GM12878 (cell line): Measurements from ENCODE around the gene ARTN. TPM values are rescaled to one million over a fixed set of nuclear protein-coding genes. Genes with fewer than 3 reads are reported as not detected.

Experiments used
- ATAC-seq: fragments of 200-7000 bp; cut with Tn5 transposase; 3 replicates; pipeline ENCODE4 v1.9.1; 2020; ENCODE audit warnings: mild to moderate bottlenecking, moderate library complexity
- BruUV-seq: library from RNA; stranded (reverse); fragments of 400-500 nt; replicated peaks from 2 replicates; lab custom pipeline; 2021; lab: Mats Ljungman, UMichigan
- CTCF ChIA-PET: fragments of 300-600 bp; sonication (Branson Sonifier 250); formaldehyde crosslinking; extraction: SDS; loops from one replicate; lab custom pipeline; 2021; ENCODE audit warnings: inconsistent platforms; lab: Yijun Ruan, JAX
- POLR2A ChIA-PET: fragments of 350-600 bp; formaldehyde crosslinking; extraction: SDS; loops from one replicate; lab custom pipeline; 2021; ENCODE audit warnings: inconsistent platforms; lab: Charles Lee
- RAD21 ChIA-PET: fragments of 300-600 bp; sonication (Branson Sonifier 250); formaldehyde crosslinking; loops from one replicate; lab custom pipeline; 2023; ENCODE audit warnings: antibody characterized with exemption; ENCODE audit not compliant: unreplicated experiment; lab: Charles Lee
- SMC1A ChIA-PET: fragments of 300-600 bp; sonication (Branson Sonifier 250); formaldehyde crosslinking; loops from one replicate; lab custom pipeline; 2023; ENCODE audit not compliant: unreplicated experiment, uncharacterized antibody; lab: Charles Lee
- DNase-seq: peaks from one replicate; pipeline ENCODE4 v3.0.0-alpha.2; 2011; ENCODE audit warnings: low read depth, low spot score
- FAIRE-seq: peaks from 3 replicates; lab custom pipeline; 2011; peaks lifted over from hg19 to GRCh38; lab: Jason Lieb, UNC
- H2AFZ ChIP-seq: 2 replicates; pipeline ENCODE4 v1.6.0; 2011; ENCODE audit warnings: low read depth, low read length, control low read depth; ENCODE audit not compliant: control insufficient read depth
- H3K27ac ChIP-seq: 2 replicates; pipeline ENCODE4 v1.5.1; 2011; ENCODE audit warnings: control low read depth; ENCODE audit not compliant: control insufficient read depth, insufficient read depth
- H3K27me3 ChIP-seq, 2 experiments: replicated peaks in 1 of 2; 2 replicates each; pipeline versions ENCODE4 v1.6.0 to v1.6.1; 2011; ENCODE audit warnings: low read length in 1 of 2; ENCODE audit not compliant: control insufficient read depth in 2 of 2, insufficient read depth in 2 of 2
- H3K36me3 ChIP-seq, 2 experiments: 2 replicates each; pipeline ENCODE4 v1.5.1; 2011; ENCODE audit warnings: low read length in 1 of 2; ENCODE audit not compliant: control insufficient read depth in 2 of 2, insufficient read depth in 2 of 2
- H3K4me1 ChIP-seq: 2 replicates; pipeline ENCODE4 v1.6.1; 2011; ENCODE audit warnings: mild to moderate bottlenecking, low read length, moderate library complexity, mixed read lengths; ENCODE audit not compliant: control insufficient read depth, insufficient read depth
- H3K4me2 ChIP-seq: 2 replicates; pipeline ENCODE4 v1.6.0; 2011; ENCODE audit warnings: control low read depth; ENCODE audit not compliant: control insufficient read depth, insufficient read depth
- H3K4me3 ChIP-seq: fragments of 200-600 bp; sonication (generic); 2 replicates; pipeline ENCODE4 v1.5.1; 2016
- H3K79me2 ChIP-seq: 2 replicates; pipeline ENCODE4 v1.6.0; 2011; ENCODE audit warnings: low read length; ENCODE audit not compliant: control insufficient read depth, insufficient read depth
- H3K9ac ChIP-seq: 2 replicates; pipeline ENCODE4 v1.8.0; 2011; ENCODE audit warnings: low read length, control low read depth, mixed read lengths; ENCODE audit not compliant: control insufficient read depth, insufficient read depth
- H3K9me3 ChIP-seq: replicated peaks from 3 replicates; pipeline ENCODE4 v1.5.1; 2011; ENCODE audit warnings: mild to moderate bottlenecking, low read length; ENCODE audit not compliant: control insufficient read depth, insufficient read depth
- H4K20me1 ChIP-seq: 2 replicates; pipeline ENCODE4 v1.6.0; 2011; ENCODE audit not compliant: control insufficient read depth, insufficient read depth
- BCLAF1 ChIP-seq: fragments of 450-650 bp; IDR thresholded peaks from 2 replicates; pipeline ENCODE4 v1.6.1; 2017; ENCODE audit warnings: antibody characterized with exemption, mild to moderate bottlenecking, moderate library complexity
- EED ChIP-seq: sonication (generic); IDR thresholded peaks from 2 replicates; pipeline ENCODE4 v1.6.1; 2016; ENCODE audit warnings: antibody characterized with exemption, low read depth
- ESRRA ChIP-seq: IDR thresholded peaks from 2 replicates; pipeline ENCODE4 v1.6.1; 2012; ENCODE audit warnings: mild to moderate bottlenecking, low read length, improper control_type of control experiment
- HDGF ChIP-seq: fragments of 450-650 bp; IDR thresholded peaks from 2 replicates; pipeline ENCODE4 v1.6.1; 2016; ENCODE audit warnings: antibody characterized with exemption
- MAX ChIP-seq: IDR thresholded peaks from 2 replicates; pipeline ENCODE4 v1.6.1; 2012; ENCODE audit warnings: low read depth, low read length, improper control_type of control experiment
- MEF2B ChIP-seq: fragments of 450-650 bp; IDR thresholded peaks from 2 replicates; pipeline ENCODE4 v1.6.1; 2018; ENCODE audit warnings: mild to moderate bottlenecking, moderate library complexity; ENCODE audit not compliant: partially characterized antibody, poor library complexity, severe bottlenecking
- MXI1 ChIP-seq: fragments of 150-350 bp; IDR thresholded peaks from 2 replicates; pipeline ENCODE4 v1.6.1; 2011; ENCODE audit warnings: low read depth, mild to moderate bottlenecking, inconsistent platforms, low read length, improper control_type of control experiment
- POLR2AphosphoS2 ChIP-seq: IDR thresholded peaks from 2 replicates; pipeline ENCODE4 v1.6.1; 2011; ENCODE audit warnings: low read depth, mild to moderate bottlenecking, low read length, improper control_type of control experiment, moderate library complexity
- RUNX3 ChIP-seq: IDR thresholded peaks from 2 replicates; pipeline ENCODE4 v1.6.1; 2012; ENCODE audit warnings: low read length, inconsistent platforms
- SP1 ChIP-seq: IDR thresholded peaks from one replicate; pipeline ENCODE4 v1.6.1; 2011; ENCODE audit warnings: low read depth, low read length
- SREBF2 ChIP-seq: IDR thresholded peaks from 2 replicates; pipeline ENCODE4 v1.6.1; 2012; ENCODE audit warnings: mild to moderate bottlenecking, low read length
- TAF1 ChIP-seq: IDR thresholded peaks from 2 replicates; pipeline ENCODE4 v1.6.1; 2011; ENCODE audit warnings: mild to moderate bottlenecking, low read depth, low read length, borderline replicate concordance
- TBL1XR1 ChIP-seq: IDR thresholded peaks from 2 replicates; pipeline ENCODE4 v1.6.1; 2012; ENCODE audit warnings: low read depth, low read length, improper control_type of control experiment
- TCF12 ChIP-seq: IDR thresholded peaks from 2 replicates; pipeline ENCODE4 v1.6.1; 2011; ENCODE audit warnings: low read depth, mild to moderate bottlenecking, low read length
- TCF7 ChIP-seq: IDR thresholded peaks from 2 replicates; pipeline ENCODE4 v1.6.1; 2014; ENCODE audit warnings: antibody characterized with exemption, borderline replicate concordance
- ZNF274 ChIP-seq: IDR thresholded peaks from one replicate; pipeline ENCODE4 v1.8.0; 2011; ENCODE audit not compliant: insufficient read length, insufficient read depth
- ZSCAN29 ChIP-seq: fragments of 450-650 bp; IDR thresholded peaks from 2 replicates; pipeline ENCODE4 v1.6.1; 2017; ENCODE audit warnings: mild to moderate bottlenecking, moderate library complexity
- WGBS: methylation state at CpG from one replicate; pipeline ENCODE4 v1.1.6; 2016; ENCODE audit warnings: low lambda C conversion rate; ENCODE audit not compliant: insufficient replicate concordance, insufficient coverage; ENCODE audit errors: missing lambda C conversion rate; 5-methylcytosine and 5-hydroxymethylcytosine counted together
- in situ Hi-C: fragments of 300-500 bp; cut with MboI; formaldehyde crosslinking; loops from 9 replicates; pipeline ENCODE4 v1.14.3; 2018; ENCODE audit warnings: mixed read lengths
- intact Hi-C: fragments of 100-400 bp; cut with micrococcal nuclease; formaldehyde crosslinking; loops from one replicate; pipeline ENCODE4 v1.14.2; 2022; ENCODE audit not compliant: unreplicated experiment
- polyA plus RNA-seq, 11 experiments: library from polyadenylated mRNA; depleted of rRNA in 4 of 11; unstranded in 6 of 11; stranded (reverse) in 5 of 11; fragments of >200 nt; fragmentation: Nextera tagmentation in 4 of 11; fragmentation: Illumina TruSeq in 1 of 11; extraction: Ambion mirVana in 4 of 11; extraction: Trizol in 1 of 11; gene quantifications; 1 replicate in 1 of 11; 2 replicates in 10 of 11; pipeline versions ENCODE4 v1.2.1 to v1.2.3, GENCODE V29; 2011 to 2016; ENCODE audit warnings: inconsistent platforms in 2 of 11, missing spikeins in 2 of 11, low read depth in 1 of 11
- total RNA-seq, 4 experiments: library from RNA; depleted of rRNA in 3 of 4; stranded (reverse); fragments of >200 nt in 3 of 4; fragmentation: Illumina TruSeq in 1 of 4; extraction: Trizol in 1 of 4; gene quantifications; 2 replicates each; pipeline versions ENCODE4 v1.2.1 to v1.2.3, GENCODE V29; 2013 to 2021
- TF ChIP-seq, protein P1 (sequence below): fragments of 450-650 bp; formaldehyde crosslinking; IDR thresholded peaks from 2 replicates; pipeline ENCODE4 v1.5.0; 2022; ENCODE audit warnings: mild to moderate bottlenecking, missing genetic modification characterization

ARTN gene
- total and polyA plus RNA-seq, 10 of the 15 experiments (the other 5 are each of a cell fraction or from before 2014, with no cell fraction given) = 0.06 to 2.1 (median 0.34) TPM; not detected in 1

GRCh38 chr1:43978264-43978550 lies 44.6 kb downstream of the ARTN start (continued):
- TF ChIP-seq, protein P1, sequence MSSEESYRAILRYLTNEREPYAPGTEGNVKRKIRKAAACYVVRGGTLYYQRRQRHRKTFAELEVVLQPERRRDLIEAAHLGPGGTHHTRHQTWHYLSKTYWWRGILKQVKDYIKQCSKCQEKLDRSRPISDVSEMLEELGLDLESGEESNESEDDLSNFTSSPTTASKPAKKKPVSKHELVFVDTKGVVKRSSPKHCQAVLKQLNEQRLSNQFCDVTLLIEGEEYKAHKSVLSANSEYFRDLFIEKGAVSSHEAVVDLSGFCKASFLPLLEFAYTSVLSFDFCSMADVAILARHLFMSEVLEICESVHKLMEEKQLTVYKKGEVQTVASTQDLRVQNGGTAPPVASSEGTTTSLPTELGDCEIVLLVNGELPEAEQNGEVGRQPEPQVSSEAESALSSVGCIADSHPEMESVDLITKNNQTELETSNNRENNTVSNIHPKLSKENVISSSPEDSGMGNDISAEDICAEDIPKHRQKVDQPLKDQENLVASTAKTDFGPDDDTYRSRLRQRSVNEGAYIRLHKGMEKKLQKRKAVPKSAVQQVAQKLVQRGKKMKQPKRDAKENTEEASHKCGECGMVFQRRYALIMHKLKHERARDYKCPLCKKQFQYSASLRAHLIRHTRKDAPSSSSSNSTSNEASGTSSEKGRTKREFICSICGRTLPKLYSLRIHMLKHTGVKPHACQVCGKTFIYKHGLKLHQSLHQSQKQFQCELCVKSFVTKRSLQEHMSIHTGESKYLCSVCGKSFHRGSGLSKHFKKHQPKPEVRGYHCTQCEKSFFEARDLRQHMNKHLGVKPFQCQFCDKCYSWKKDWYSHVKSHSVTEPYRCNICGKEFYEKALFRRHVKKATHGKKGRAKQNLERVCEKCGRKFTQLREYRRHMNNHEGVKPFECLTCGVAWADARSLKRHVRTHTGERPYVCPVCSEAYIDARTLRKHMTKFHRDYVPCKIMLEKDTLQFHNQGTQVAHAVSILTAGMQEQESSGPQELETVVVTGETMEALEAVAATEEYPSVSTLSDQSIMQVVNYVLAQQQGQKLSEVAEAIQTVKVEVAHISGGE (CRISPR knock-in tag) = no peak
- TF ChIP-seq ZSCAN29 = no peak
- no peak for TF ChIP-seq SREBF2
- TF ChIP-seq TAF1 = no peak
- TF ChIP-seq POLR2AphosphoS2 = no peak
- TF ChIP-seq, all 136 proteins: peak for 0

DNA sequence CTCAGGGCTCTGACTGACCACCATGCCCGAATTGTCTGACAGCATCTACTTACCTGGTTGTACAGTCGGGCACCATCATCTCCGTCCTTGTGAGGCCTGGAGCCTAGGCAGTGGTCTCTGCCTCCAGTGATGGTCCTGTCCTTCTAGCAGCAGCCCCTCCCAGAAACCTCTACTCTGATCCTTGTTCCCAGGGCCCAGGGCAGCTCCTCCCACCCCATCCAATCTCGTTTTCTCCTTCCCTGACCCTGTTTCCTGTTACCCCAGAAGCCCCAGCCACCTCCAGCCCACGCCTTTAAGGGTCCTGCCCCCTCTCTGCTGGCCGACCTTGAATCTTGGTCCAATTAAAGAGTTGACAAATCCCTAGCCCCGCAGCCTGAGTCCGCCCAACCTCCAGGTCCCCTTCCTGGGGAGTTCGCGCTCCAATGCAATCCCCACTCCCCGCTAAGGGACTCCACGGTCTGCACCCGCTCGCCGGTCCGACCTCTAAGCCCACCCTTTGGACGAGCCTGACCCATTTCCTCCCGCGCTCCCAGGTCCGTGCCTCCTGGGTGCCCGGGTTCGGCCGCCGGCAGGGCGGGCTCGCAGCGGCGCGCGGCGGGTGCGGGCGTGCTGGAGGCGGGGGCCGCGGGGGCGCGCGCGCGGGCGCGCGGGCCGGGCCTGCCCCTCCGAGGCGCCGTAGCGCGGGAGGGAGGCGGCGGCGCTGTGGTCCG lies 45.1 kb downstream of the ARTN start, which contains the start of gene B4GALT2:
Gene B4GALT2 (plus strand): TSS at position 660 of the 710 bp plus-strand sequence. CDS start 1,951 bp downstream, outside the sequence.
- SMC1A ChIA-PET = interaction anchor here (1.3 kb wide), 1 partner anchor 14 kb away, joined by 3 read pairs; no protein-coding TSS in a partner anchor
- FAIRE-seq (no peak), ATAC-seq (no peak), DNase-seq (no peak)
- in situ Hi-C loops = no loop called here
- H4K20me1 ChIP-seq = no peaks in the 10 kb centered on the region
- H3K9ac ChIP-seq = peak within 1 kb of the TSS; percentile 72
- no peaks in the 10 kb centered on the region for H3K9me3 ChIP-seq
- CTCF ChIA-PET = interaction anchor here (1.0 to 1.4 kb wide), 3 partner anchors 11 to 43 kb away, joined by 3 to 5 read pairs (median 3); no protein-coding TSS in a partner anchor
- H2AFZ ChIP-seq = peak within 1 kb of the TSS; percentile 58
- H3K4me3 ChIP-seq = peak within 1 kb of the TSS; percentile 74
- peaks cover 29% of the 10 kb centered on the region for H3K4me1 ChIP-seq
- RAD21 ChIA-PET = no interaction called here
- H3K79me2 ChIP-seq = peaks cover 45% of the 10 kb centered on the region
- intact Hi-C loops = no loop called here
- 11% methylated on average over 24 of the region's 54 CpGs for WGBS
- no peaks in the 10 kb centered on the region for H3K27me3 ChIP-seq
- peaks cover 0 to 7% of the 10 kb centered on the region in 2 experiments for H3K36me3 ChIP-seq
- no TSS peak for BruUV-seq
- H3K4me2 ChIP-seq = peak within 1 kb of the TSS; percentile 96
- POLR2A ChIA-PET = no interaction called here
- peak within 1 kb of the TSS; percentile 22; the same call in 1 of the 2 replicates for H3K27ac ChIP-seq
- TF ChIP-seq BCLAF1 (no peak), TCF7 (no peak), SP1 (no peak), TAF1 (no peak), MAX (peak; percentile 30; the same call in 1 of the 2 replicates), EED (no peak), ESRRA (no peak), MXI1 (no peak), ZNF274 (no peak), TCF12 (no peak), MEF2B (no peak), HDGF (no peak), TBL1XR1 (no peak), RUNX3 (no peak)
